PC-3 (cell line): ENCODE data around the gene PTPRN2. TPM values are rescaled to one million over a fixed set of nuclear protein-coding genes. Genes with fewer than 3 reads are reported as not detected.

Experiments used
- ATAC-seq: fragments of 200-7000 bp; cut with Tn5 transposase; 2 replicates; pipeline ENCODE4 v1.9.1; 2020; ENCODE audit warnings: mild to moderate bottlenecking, moderate library complexity
- BruUV-seq: library from RNA; stranded (reverse); fragments of 400-500 nt; replicated peaks from 2 replicates; lab custom pipeline; 2021; lab: Mats Ljungman, UMichigan
- CTCF ChIA-PET: fragments of 300-600 bp; sonication (Branson Sonifier 250); formaldehyde crosslinking; loops from one replicate; lab custom pipeline; 2022; ENCODE audit warnings: antibody characterized with exemption; lab: Charles Lee
- POLR2A ChIA-PET: fragments of 300-600 bp; sonication (Branson Sonifier 250); formaldehyde crosslinking; loops from one replicate; lab custom pipeline; 2022; ENCODE audit warnings: antibody characterized with exemption; ENCODE audit not compliant: unreplicated experiment; lab: Charles Lee
- DNase-seq: peaks from one replicate; pipeline ENCODE4 v3.0.0-alpha.2; 2015
- H2AFZ ChIP-seq: fragments of 300-600 bp; sonication (generic); 2 replicates; pipeline ENCODE4 v1.6.0; 2016; ENCODE audit warnings: antibody characterized with exemption, low read length
- H3F3A ChIP-seq: fragments of 300-600 bp; sonication (generic); one replicate; pipeline ENCODE4 v1.6.0; 2017; ENCODE audit warnings: antibody characterized with exemption, low read length, control low read depth, mild to moderate bottlenecking; ENCODE audit not compliant: unreplicated experiment
- H3K27ac ChIP-seq: fragments of 300-600 bp; sonication (generic); 2 replicates; pipeline ENCODE4 v1.5.1; 2016; ENCODE audit warnings: mild to moderate bottlenecking, low read length
- H3K27me3 ChIP-seq: fragments of 300-600 bp; sonication (generic); 2 replicates; pipeline ENCODE4 v1.6.1; 2016; ENCODE audit warnings: low read length, mixed read lengths
- H3K36me3 ChIP-seq: fragments of 300-600 bp; sonication (generic); 2 replicates; pipeline ENCODE4 v1.6.1; 2016; ENCODE audit warnings: low read depth, mixed run types, low read length, mixed read lengths
- H3K4me1 ChIP-seq: fragments of 300-600 bp; sonication (generic); 2 replicates; pipeline ENCODE4 v1.5.1; 2016; ENCODE audit warnings: low read length; ENCODE audit not compliant: insufficient read depth
- H3K4me2 ChIP-seq: fragments of 300-600 bp; sonication (generic); 2 replicates; pipeline ENCODE4 v1.6.0; 2016; ENCODE audit warnings: low read length
- H3K4me3 ChIP-seq: fragments of 300-600 bp; sonication (generic); 2 replicates; pipeline ENCODE4 v1.5.1; 2016; ENCODE audit warnings: mild to moderate bottlenecking, low read length, mixed read lengths
- H3K79me2 ChIP-seq: fragments of 300-600 bp; sonication (generic); 2 replicates; pipeline ENCODE4 v1.6.1; 2017; ENCODE audit warnings: low read length, mixed read lengths
- H3K9ac ChIP-seq: fragments of 300-600 bp; sonication (generic); 2 replicates; pipeline ENCODE4 v1.6.0; 2016; ENCODE audit warnings: mild to moderate bottlenecking, low read length
- H3K9me2 ChIP-seq: fragments of 300-600 bp; sonication (generic); replicated peaks from 2 replicates; pipeline ENCODE4 v1.6.1; 2016; ENCODE audit warnings: mixed run types, low read length, mixed read lengths
- H3K9me3 ChIP-seq: fragments of 300-600 bp; sonication (generic); 2 replicates; pipeline ENCODE4 v1.6.1; 2016; ENCODE audit warnings: low read length, mixed read lengths
- H4K20me1 ChIP-seq: fragments of 300-600 bp; sonication (generic); 2 replicates; pipeline ENCODE4 v1.6.1; 2016; ENCODE audit warnings: low read length, mixed read lengths
- CTCF ChIP-seq: fragments of 300-600 bp; sonication (generic); conservative IDR thresholded peaks from 2 replicates; pipeline ENCODE4 v1.5.1; 2017; ENCODE audit warnings: antibody characterized with exemption, low read depth, mild to moderate bottlenecking, low read length
- EZH2 ChIP-seq: fragments of 300-600 bp; sonication (generic); IDR thresholded peaks from one replicate; pipeline ENCODE4 v1.6.1; 2017; ENCODE audit warnings: antibody characterized with exemption, mild to moderate bottlenecking, low read length; ENCODE audit not compliant: unreplicated experiment
- EZH2phosphoT487 ChIP-seq: fragments of 300-600 bp; sonication (generic); IDR thresholded peaks from 2 replicates; pipeline ENCODE4 v1.6.1; 2018; ENCODE audit warnings: mild to moderate bottlenecking, antibody characterized with exemption, low read length, borderline replicate concordance
- intact Hi-C: fragments of 100-400 bp; cut with micrococcal nuclease; formaldehyde crosslinking; loops from 2 replicates; pipeline ENCODE4 v1.9.0; 2023
- total RNA-seq: library from RNA; depleted of rRNA; stranded (reverse); fragments of >200 nt; gene quantifications from 2 replicates; pipeline ENCODE4 v1.2.3, GENCODE V29; 2014

The PTPRN2 gene
- total RNA-seq, 1 experiment from 2014 or later = 3.2 TPM

GRCh38 chr7:158227258-158227984 lies 360.2 kb downstream of the PTPRN2 start:
- H4K20me1 ChIP-seq = no peaks in the 10 kb centered on the region
- intact Hi-C loops = no loop called here
- H3K79me2 ChIP-seq = no peaks in the 10 kb centered on the region
- H3K9me2 ChIP-seq = no peaks in the 10 kb centered on the region
- ATAC-seq (no peak), DNase-seq (no peak)
- no peaks in the 10 kb centered on the region for H3K27me3 ChIP-seq
- H3K4me2 ChIP-seq = no peak overlapping the region
- no peak overlapping the region for H3K4me3 ChIP-seq
- POLR2A ChIA-PET = no interaction called here
- CTCF ChIA-PET = no interaction called here
- H2AFZ ChIP-seq = no peak overlapping the region
- no TSS peak for BruUV-seq
- TF ChIP-seq EZH2 (no peak), CTCF (no peak), EZH2phosphoT487 (no peak)
- H3K4me1 ChIP-seq = no peaks in the 10 kb centered on the region
- no peak overlapping the region for H3K27ac ChIP-seq
- H3K9me3 ChIP-seq = peaks cover 19% of the 10 kb centered on the region
- no peak overlapping the region for H3K9ac ChIP-seq
- H3F3A ChIP-seq = no peaks in the 10 kb centered on the region
- 0 out of 2 replicates have a peak, but pooled peaks cover 2% of the 10 kb centered on the region for H3K36me3 ChIP-seq

- Histone ChIP-seq H3K9me3 (no peaks in the 10 kb centered on the region), H3K79me2 (no peaks in the 10 kb centered on the region), H3K4me3 (no peak overlapping the region), H3K4me2 (no peak overlapping the region), H4K20me1 (no peaks in the 10 kb centered on the region), H2AFZ (no peak overlapping the region), H3K27me3 (no peaks in the 10 kb centered on the region), H3K9ac (no peak overlapping the region), H3K9me2 (no peaks in the 10 kb centered on the region), H3F3A (no peaks in the 10 kb centered on the region), H3K36me3 (no peaks in the 10 kb centered on the region), H3K4me1 (no peaks in the 10 kb centered on the region), H3K27ac (no peak overlapping the region)
- intact Hi-C loops = no loop called here
- BruUV-seq = no TSS peak
- ChIA-PET POLR2A (no interaction called here), CTCF (no interaction called here)
- no peak for DNase-seq
- TF ChIP-seq EZH2 (no peak), CTCF (no peak), EZH2phosphoT487 (no peak)
- no peak for ATAC-seq
These were observed 371.4 kb downstream of the PTPRN2 start for GRCh38 chr7:158216198-158216597.

- H2AFZ ChIP-seq = no peak overlapping the region
- no peak overlapping the region for H3K27ac ChIP-seq
- H4K20me1 ChIP-seq = no peaks in the 10 kb centered on the region
- H3F3A ChIP-seq = no peaks in the 10 kb centered on the region
- no peaks in the 10 kb centered on the region for H3K36me3 ChIP-seq
- no peak overlapping the region for H3K9ac ChIP-seq
- H3K4me2 ChIP-seq = no peak overlapping the region
- no peaks in the 10 kb centered on the region for H3K4me1 ChIP-seq
- POLR2A ChIA-PET = no interaction called here
- DNase-seq (no peak), ATAC-seq (no peak)
- H3K9me3 ChIP-seq = no peaks in the 10 kb centered on the region
- CTCF ChIA-PET = no interaction called here
- TF ChIP-seq EZH2 (no peak), EZH2phosphoT487 (no peak), CTCF (no peak)
- BruUV-seq = no TSS peak
- H3K79me2 ChIP-seq = no peaks in the 10 kb centered on the region
- intact Hi-C loops = no loop called here
- no peak overlapping the region for H3K4me3 ChIP-seq
- H3K9me2 ChIP-seq = no peaks in the 10 kb centered on the region
- H3K27me3 ChIP-seq = no peaks in the 10 kb centered on the region
These were observed 378.2 kb downstream of the PTPRN2 start for GRCh38 chr7:158209435-158209834.
